Thoracic aorta (tissue), 2 donors: ENCODE measurements around the gene DCPS. TPM values are rescaled to one million over a fixed set of nuclear protein-coding genes. Genes with fewer than 3 reads are reported as not detected.
"Not testable (repeated sequence)": the region's sequence is repeated elsewhere in the genome, so short reads cannot be mapped to it uniquely, and the experiment has no call there.

Experiments
- ATAC-seq: fragments of 150-250 bp; one replicate; pipeline ENCODE4 v1.8.0; 2017; ENCODE audit warnings: low read depth; ENCODE audit not compliant: insufficient number of reproducible peaks, low FRiP score
- DNase-seq: peaks from one replicate; pipeline ENCODE4 v3.0.0-alpha.2; 2020; ENCODE audit warnings: low spot score
- H3K27ac ChIP-seq, 2 donors: fragments of 200-600 bp; sonication (generic); 1 replicate in 1 of 2; 2 replicates in 1 of 2; pipeline ENCODE4 v1.5.1; 2016; ENCODE audit warnings: mild to moderate bottlenecking in 2 of 2, moderate library complexity in 2 of 2
- H3K27me3 ChIP-seq: fragments of 200-600 bp; sonication (generic); replicated peaks from 2 replicates; pipeline ENCODE4 v1.6.0; 2016; ENCODE audit warnings: mild to moderate bottlenecking; ENCODE audit not compliant: insufficient read depth
- H3K36me3 ChIP-seq: fragments of 200-600 bp; sonication (generic); one replicate; pipeline ENCODE4 v1.5.1; 2016
- H3K4me1 ChIP-seq, 2 donors: fragments of 200-600 bp; sonication (generic); 1 replicate in 1 of 2; 2 replicates in 1 of 2; pipeline versions ENCODE4 v1.5.1 to v1.6.0; 2016; ENCODE audit warnings: low read depth in 2 of 2, mild to moderate bottlenecking in 1 of 2; ENCODE audit not compliant: control insufficient read depth in 1 of 2
- H3K4me3 ChIP-seq: fragments of 200-600 bp; sonication (generic); 2 replicates; pipeline ENCODE4 v1.5.1; 2016; ENCODE audit warnings: mild to moderate bottlenecking
- H3K9me3 ChIP-seq: fragments of 200-600 bp; sonication (generic); 2 replicates; pipeline ENCODE4 v1.5.1; 2016
- CTCF ChIP-seq: fragments of 200-600 bp; sonication (generic); IDR thresholded peaks from one replicate; pipeline ENCODE4 v1.5.1; 2019; ENCODE audit warnings: antibody characterized with exemption
- total RNA-seq, 2 donors: library from RNA; depleted of rRNA; stranded (reverse); fragments of >200 nt; gene quantifications; one replicate each; pipeline versions ENCODE4 v1.1.0 to v1.2.3, GENCODE V29; 2016

The DCPS gene
- total RNA-seq, 2 donors from 2014 or later, result 8.4 to 9.7 TPM

GRCh38 chr11:126378763-126379162, 74.9 kb downstream of the DCPS start:
- Histone ChIP-seq H3K27me3 (no peaks in the 10 kb centered on the region), H3K4me1 (no peaks in the 10 kb centered on the region), H3K9me3 (no peaks in the 10 kb centered on the region), H3K4me3 (no peak overlapping the region), H3K36me3 (no peaks in the 10 kb centered on the region), H3K27ac (no peak overlapping the region)
- no peak for TF ChIP-seq CTCF
- ATAC-seq, result no peak
- no peak for DNase-seq

GRCh38 chr11:126380909-126381308, 77.0 kb downstream of the DCPS start:
- TF ChIP-seq CTCF, result no peak
- Histone ChIP-seq H3K27me3 (no peaks in the 10 kb centered on the region), H3K27ac (no peak overlapping the region), H3K9me3 (no peaks in the 10 kb centered on the region), H3K4me1 (peaks cover under 1 to 2% of the 10 kb centered on the region in 2 donors), H3K4me3 (no peak overlapping the region), H3K36me3 (no peaks in the 10 kb centered on the region)
- no peak for ATAC-seq
- no peak for DNase-seq

GRCh38 chr11:126381960-126382359, 78.1 kb downstream of the DCPS start:
- not testable (repeated sequence) for H3K36me3 ChIP-seq, H3K9me3 ChIP-seq, DNase-seq, H3K4me3 ChIP-seq, H3K27me3 ChIP-seq, H3K27ac ChIP-seq, ATAC-seq
- peaks cover 7 to 13% of the 10 kb centered on the region in 2 donors for H3K4me1 ChIP-seq

GRCh38 chr11:126382641-126383040, 78.8 kb downstream of the DCPS start:
- not testable (repeated sequence) for H3K27ac ChIP-seq, H3K36me3 ChIP-seq, H3K4me3 ChIP-seq, H3K9me3 ChIP-seq, H3K27me3 ChIP-seq, DNase-seq, ATAC-seq
- peaks cover 7 to 14% of the 10 kb centered on the region in 2 donors for H3K4me1 ChIP-seq

- no peaks in the 10 kb centered on the region for H3K36me3 ChIP-seq
- H3K9me3 ChIP-seq, result no peaks in the 10 kb centered on the region
- no peak overlapping the region for H3K4me3 ChIP-seq
- DNase-seq (no peak), ATAC-seq (no peak)
- peaks cover 7 to 14% of the 10 kb centered on the region in 2 donors for H3K4me1 ChIP-seq
- H3K27me3 ChIP-seq, result no peaks in the 10 kb centered on the region
- no peak overlapping the region for H3K27ac ChIP-seq
- TF ChIP-seq CTCF, result no peak
Observed at GRCh38 chr11:126383339-126384335, 79.8 kb downstream of the DCPS start.

- H3K4me3 ChIP-seq, result no peak overlapping the region
- no peak for TF ChIP-seq CTCF
- H3K36me3 ChIP-seq, result no peaks in the 10 kb centered on the region
- no peaks in the 10 kb centered on the region for H3K27me3 ChIP-seq
- ATAC-seq, result no peak
- H3K27ac ChIP-seq, result no peak overlapping the region
- H3K9me3 ChIP-seq, result no peaks in the 10 kb centered on the region
- no peak for DNase-seq
- H3K4me1 ChIP-seq, result peaks cover 7 to 14% of the 10 kb centered on the region in 2 donors
Observed at GRCh38 chr11:126384449-126385070, 80.7 kb downstream of the DCPS start.
